A549 treated with dexamethasone at 1 μM for 4 hours (cell line): ENCODE measurements around the gene COMMD7. TPM values are rescaled to one million over a fixed set of nuclear protein-coding genes. Genes with fewer than 3 reads are reported as not detected.

ENCODE experiments used
- total RNA-seq: library from RNA; stranded (reverse); fragments of 200-300 nt; extraction: Qiagen RNA extraction; gene quantifications from 5 replicates; pipeline ENCODE4 v1.2.3, GENCODE V29; 2022

The COMMD7 gene
- 53.9 to 63.8 TPM (median 58.4 TPM) in 5 replicates for total RNA-seq

DNA sequence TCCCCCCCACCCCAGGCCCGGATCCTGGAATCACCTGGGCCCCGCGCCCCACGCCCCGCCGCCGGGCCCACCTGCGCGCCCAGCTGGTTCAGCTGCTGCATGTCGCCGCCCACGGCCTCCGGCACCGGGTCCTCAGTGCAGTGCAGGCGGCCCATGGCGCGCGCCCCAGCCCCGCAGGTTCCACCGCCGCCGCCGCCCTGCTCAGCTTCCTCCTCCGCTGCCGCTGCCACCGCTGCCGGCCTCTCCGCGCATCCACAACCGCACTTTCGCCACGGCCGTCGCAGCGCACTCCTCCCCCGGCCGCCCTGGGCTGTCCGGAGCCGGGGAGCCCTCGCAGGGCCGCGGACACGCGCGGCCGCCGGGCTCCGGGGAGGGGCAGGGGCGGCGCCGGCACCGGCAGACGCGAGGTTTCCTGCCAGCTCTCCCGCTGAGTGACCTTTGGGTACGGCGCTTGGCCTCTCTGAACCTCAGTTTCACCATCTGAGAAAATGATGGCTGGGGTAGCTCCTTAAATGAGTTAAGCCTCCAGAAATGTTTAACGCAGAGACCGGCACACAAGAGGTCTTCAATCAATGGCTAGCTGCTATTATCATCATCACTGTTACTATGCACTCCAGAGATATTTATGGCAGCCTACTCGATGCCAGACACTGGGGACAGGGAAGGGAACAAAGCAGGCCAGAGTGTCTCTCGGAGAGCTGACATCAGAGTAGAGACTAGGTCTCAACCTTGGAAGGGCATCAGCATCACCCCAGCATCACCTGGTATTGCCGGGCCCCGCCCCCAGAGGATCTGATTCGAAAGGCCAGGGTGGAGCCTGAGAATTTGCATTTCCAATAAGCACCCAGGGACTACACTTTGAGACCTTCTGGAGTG lies at the start of gene COMMD7:
Gene COMMD7 (minus strand): TSS at position 231 of the 876 bp plus-strand sequence. CDS start 76 bp downstream, at position 155.

DNA sequence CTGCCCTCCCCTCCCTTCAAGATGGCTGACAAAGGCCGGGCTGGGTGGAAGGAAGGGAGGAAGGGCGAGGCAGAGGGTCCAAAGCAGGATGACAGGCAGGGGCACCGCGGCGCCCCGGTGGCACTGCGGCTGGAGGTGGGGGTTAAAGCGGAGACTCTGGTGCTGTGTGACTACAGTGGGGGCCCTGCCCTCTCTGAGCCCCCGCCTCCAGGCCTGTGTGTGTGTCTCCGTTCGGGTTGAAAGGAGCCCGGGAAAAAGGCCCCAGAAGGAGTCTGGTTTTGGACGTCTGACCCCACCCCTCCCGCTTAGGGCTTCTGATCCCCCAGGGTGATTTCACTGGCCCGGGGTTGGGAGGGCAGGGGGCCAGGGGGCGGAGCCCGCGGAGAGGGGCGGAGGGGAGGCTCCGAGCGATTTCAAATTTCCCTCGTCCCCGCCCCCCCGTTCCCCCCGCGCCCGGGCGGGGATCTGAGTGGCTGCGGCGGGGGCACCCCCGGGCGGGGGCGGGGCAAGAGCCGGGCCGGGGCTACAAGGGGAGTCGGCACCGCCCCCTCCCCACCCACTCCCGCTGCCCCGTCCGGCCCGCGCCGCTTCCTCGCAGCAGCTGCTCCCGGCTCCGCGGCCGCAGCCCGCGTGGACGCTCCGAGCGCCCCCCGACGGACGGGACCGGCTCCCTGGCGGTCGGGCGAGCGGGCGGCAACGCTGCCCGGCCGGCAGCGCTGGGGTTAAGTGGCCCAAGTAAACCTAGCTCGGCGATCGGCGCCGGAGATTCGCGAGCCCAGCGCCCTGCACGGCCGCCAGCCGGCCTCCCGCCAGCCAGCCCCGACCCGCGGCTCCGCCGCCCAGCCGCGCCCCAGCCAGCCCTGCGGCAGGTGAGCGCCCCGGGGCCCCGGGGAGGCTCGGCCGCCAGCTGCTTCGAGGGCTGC lies 18.8 kb upstream of the COMMD7 start, which contains the start of gene DNMT3B:
Gene DNMT3B (plus strand): TSS at position 555 of the 923 bp plus-strand sequence. CDS start 17,939 bp downstream, outside the sequence.

Other genes starting within 250 kb of the COMMD7 start
- gene NOL4L, start 158.1 kb downstream of the COMMD7 start, total RNA-seq: 9.8 to 14.0 TPM (median 11.9 TPM) in 5 replicates
- not detected in 5 replicates for gene C20orf203, start 69.5 kb downstream of the COMMD7 start, total RNA-seq
- 2.9 to 4.5 TPM (median 3.7 TPM) in 5 replicates for gene DNMT3B, start 18.9 kb upstream of the COMMD7 start, total RNA-seq
- 143 to 157 TPM (median 146 TPM) in 5 replicates for gene MAPRE1, start 76.5 kb upstream of the COMMD7 start, total RNA-seq
- gene EFCAB8, start 115.5 kb upstream of the COMMD7 start, total RNA-seq: not detected in 5 replicates